Stimulated activated CD4-positive, alpha-beta T cell treated with anti-CD3 and anti-CD28 coated beads, TNF-alpha, amount 100 ng/mL, for 48 hours (primary cell): ENCODE measurements around the gene ERN1.
"Not testable (repeated sequence)": the region's sequence is repeated elsewhere in the genome, so short reads cannot be mapped to it uniquely, and the experiment has no call there.

Experiments
- DNase-seq, 3 donors: peaks; one replicate each; pipeline ENCODE4 v3.0.0-alpha.2; 2020; ENCODE audit warnings: low read depth in 3 of 3

The ERN1 gene

DNA sequence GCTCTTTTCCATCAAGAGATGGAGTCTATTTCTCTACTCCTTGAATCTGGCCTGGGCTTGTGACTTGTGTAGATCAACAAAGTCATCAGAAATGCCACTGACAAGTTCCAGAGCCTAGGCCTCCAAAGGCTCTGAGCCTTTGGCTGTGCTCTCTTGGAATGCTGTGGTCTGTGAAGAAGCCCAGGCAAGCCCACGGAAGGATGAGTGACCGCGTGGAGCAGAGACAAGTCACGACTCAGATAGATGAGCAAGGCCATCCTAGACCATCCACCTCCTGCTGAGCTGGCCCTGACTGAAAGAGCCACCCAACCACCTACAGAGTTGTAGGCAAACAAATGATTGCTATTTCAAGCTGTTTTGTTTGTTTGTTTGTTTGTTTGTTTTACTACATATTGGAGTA, 97.9 kb downstream of the ERN1 start:
- DNase-seq: no peak

DNA sequence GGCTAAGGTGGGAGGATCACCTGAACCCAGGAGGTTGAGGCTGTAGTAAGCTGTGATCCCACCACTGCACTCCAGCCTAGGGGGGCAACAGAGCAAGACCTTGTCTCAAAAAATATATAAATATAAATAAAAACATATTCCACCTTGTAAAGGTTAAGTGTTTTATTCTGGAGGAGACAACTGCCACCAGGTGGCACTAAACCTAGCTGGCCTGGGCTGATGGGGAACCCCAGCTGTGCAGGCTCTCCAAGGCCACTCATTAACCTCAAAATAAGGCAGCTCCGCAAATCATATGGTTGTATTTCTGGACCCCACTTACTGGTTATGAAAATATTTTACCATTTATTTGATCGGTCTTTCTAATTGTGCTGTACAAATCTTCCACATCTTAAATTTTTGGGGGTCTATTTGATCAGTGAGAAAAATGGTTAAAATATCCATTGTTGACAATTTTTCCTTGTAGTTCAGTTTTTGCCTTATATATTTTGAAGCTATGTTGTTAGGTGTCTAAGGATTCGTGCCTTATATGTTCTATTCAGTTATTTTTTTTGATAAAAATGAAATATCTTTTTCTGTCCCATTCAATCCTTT, 101.0 kb downstream of the ERN1 start:
- DNase-seq: peak; percentile 48 to 69 (median 56)

- peak; percentile 60 to 84 (median 81) for DNase-seq
Measured at GRCh38 chr17:64025732-64026294, 104.1 kb downstream of the ERN1 start.

- DNase-seq: no peak
Measured at GRCh38 chr17:64024781-64025731, 104.9 kb downstream of the ERN1 start.

DNA sequence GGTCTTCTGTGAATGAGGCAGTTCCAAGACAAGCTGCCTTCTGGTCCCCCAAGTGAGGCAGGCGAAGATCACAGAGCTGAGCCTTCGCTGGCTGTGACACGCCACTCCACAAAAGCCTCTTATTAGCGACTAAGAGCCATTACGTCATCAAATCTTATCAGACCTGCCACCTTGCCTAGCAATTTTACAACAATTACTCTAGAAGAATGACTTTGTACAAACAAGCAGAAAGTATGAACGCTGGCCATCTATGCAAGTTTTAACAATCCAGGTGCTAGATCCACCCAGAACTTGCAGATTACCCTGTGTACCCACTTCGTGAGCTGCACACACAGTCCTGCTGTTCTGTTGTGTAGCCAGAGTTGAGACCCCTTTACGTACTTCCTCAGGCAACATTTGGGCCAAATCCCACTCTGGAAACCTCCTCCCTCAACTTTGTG, 105.7 kb downstream of the ERN1 start:
- DNase-seq: no peak

DNA sequence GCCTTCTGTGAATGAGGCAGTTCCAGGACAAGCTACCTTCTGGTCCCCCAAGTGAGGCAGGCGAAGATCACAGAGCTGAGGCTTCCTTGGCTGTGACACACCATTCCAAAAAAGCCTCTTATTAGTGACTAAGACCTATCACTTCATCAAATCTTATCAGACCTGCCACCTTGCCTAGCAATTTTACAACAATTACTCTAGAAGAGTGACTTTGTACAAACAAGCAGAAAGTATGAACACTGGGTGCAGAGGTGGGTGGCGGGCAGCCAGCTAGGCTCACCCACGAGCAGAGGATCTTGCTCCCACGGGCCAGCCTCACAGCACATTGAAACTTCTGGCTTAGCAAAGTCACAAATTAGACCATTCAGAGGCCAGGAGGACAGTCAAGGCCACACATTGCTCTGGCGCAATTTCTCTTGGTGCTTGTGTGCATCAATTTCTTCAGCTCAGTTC, 107.3 kb downstream of the ERN1 start:
- DNase-seq: no peak

DNA sequence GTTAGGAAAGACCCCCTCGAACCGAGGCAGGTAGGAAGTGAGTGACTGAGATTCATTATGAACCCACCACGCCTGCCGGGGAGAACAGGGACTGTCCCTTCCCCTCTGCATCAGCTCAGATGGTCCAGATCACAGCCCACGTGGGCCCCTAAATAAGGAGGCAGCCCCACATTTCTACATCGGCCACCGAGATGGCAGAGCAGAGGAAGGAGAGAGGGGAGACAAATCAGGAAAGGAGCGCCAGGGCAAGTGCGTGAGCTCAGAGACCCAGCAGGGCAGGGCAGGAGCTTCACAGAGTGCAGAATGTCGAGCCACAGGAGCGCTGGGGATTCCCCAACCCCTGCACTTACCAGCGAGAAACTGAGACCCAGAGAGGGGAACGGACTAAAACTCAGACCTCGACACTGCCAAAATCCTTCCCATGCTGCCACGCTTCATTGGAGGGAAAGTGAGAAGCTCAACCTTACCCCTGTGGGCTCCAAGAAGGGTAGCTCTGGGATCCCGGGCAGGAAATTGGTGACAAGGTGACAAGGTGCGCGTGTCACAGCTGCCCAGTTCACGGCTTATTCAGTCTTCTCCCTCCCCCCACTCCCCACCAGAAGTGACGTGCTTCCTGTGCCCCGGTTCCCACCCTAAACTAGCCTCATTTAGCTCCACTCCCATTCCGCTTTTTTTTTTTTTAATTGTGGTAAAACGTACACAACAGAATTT, 109.7 kb downstream of the ERN1 start, which contains the start of gene ICAM2:
Gene ICAM2, minus strand, starts transcription at position 578 of the 711 bp plus-strand sequence. CDS start 13,942 bp downstream, outside the sequence.
- DNase-seq: peak; percentile 60 to 82 (median 78)

DNA sequence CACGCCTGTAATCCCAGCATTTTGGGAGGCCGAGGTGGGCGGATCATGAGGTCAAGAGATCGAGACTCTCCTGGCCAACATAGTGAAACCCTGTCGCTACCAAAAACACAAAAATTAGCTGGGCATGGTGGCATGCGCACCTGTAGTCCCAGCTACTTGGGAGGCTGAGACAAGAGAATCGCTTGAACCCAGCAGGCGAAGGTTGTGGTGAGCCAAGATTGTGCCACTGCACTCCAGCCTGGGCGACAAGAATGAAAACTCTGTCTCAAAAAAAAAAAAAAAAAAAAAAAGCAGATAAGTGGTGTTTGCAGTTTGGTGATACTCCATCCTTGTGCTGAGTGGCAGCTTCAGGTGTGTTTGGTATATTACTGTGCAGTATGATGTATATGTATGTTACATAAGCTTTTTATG, 110.4 kb downstream of the ERN1 start:
- not testable (repeated sequence) for DNase-seq

- no peak for DNase-seq
Measured at GRCh38 chr17:64017381-64017980, 112.5 kb downstream of the ERN1 start.

- DNase-seq: no peak
Measured at GRCh38 chr17:64016974-64017373, 113.0 kb downstream of the ERN1 start.

GRCh38 chr17:64016231-64016784, 113.6 kb downstream of the ERN1 start:
- no peak for DNase-seq

GRCh38 chr17:64015447-64015846, 114.5 kb downstream of the ERN1 start:
- DNase-seq: no peak

DNA sequence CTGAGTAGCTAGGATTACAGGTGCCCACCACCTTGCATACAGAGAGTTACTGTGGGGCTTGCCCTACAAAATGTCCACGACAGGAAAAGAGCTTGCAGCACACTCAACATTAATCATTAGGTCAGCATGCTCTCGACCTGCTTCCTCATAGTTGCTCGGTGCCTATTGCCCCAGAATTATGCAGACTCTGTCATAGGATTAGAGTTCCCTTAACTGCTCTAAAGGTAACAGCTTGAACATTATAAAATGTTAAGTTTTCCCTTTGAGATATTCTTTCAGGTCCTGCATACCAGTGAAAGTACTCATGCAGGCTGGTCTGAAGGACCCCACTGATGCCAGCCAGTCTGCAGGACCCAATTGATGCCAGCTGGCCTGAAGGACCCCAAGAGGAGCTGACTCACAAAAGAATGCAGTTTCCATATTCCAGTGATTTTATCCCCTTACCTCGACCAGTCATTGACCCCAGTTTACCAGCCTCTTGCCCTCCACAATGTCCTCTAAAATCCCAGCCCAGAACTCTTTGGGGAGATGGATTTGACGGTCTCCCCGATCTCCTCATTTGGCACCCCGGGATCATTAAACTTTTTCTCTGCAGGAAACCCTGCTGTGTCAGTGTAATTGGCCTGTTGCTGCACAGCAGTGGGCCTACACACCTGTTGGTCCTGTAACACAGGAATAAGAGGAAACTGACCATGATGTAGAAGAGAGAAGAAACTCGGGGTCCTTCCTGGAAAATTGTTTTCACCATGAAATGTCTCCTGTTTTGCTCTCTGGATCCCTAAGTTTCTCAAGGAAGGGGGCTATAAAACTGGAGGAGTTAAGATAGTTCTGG, 120.2 kb downstream of the ERN1 start:
- DNase-seq: no peak

DNA sequence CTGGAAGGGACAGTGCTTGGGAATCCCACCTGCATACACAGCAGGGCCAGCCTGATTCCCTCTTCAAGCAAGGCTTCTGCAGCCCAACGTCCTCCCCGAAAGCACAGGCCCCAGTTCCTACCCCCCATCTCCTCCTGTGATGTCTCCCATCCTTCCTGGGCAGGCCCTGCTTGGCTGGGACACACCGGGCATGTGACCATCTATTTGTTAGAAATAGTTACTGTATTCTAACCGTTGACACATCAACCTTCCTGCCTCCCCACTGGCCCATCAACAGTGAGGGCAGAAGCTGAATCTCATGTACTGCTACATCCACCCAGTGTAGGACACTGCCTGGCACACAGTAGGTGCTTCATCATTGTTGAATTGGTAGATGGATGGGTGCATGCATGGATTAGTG, 121.1 kb downstream of the ERN1 start:
- DNase-seq: no peak

DNA sequence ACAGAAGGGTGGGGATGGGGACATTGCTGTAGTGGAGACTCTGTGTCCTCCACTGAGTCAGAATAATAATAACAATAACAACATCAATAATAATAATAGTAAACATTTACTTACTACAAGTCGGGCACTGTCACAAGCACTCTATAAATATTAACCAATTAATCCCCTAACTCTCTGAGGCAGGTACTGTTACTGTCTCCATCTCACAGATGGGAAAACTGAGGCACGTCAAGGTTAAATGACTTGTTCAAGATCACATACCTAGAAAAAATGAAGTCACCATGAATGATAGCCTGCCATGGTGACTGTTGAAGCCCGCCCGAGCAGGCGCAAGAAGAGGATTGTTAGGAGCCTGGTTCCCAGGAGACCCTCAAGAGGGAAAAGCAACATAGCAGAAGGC, 121.6 kb downstream of the ERN1 start:
- no peak for DNase-seq

DNA sequence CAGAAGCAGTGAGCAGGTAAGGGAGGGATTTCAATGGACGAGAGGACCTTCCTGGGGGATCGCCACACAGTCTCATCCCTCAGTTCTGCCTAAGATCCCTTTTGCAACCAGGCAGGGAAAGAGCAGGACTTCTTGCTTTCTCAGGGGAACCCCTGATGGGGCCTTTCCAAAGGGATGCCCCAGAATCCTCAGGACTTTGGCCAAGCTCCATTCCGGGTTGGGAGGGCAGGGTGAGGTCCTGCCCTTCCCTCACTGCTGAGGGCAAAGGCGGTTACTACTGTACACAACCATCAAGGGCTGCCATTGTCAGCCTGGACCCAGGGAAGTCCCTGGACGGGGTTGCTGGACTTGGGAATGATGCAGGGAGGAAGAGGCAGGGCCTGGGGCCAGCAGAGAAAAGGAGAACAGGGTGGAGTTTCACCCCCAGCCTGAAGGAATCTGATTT, 122.1 kb downstream of the ERN1 start:
- no peak for DNase-seq

GRCh38 chr17:64007089-64007837, 122.7 kb downstream of the ERN1 start:
- DNase-seq: not testable (repeated sequence)

GRCh38 chr17:64006361-64007088, 123.4 kb downstream of the ERN1 start:
- DNase-seq: no peak

- DNase-seq: no peak
Measured at GRCh38 chr17:64005734-64006167, 124.2 kb downstream of the ERN1 start.
